DMS153 (cell line): Measurements from ENCODE around the gene SPDYC.

ENCODE experiments used
- DNase-seq: peaks from one replicate; lab custom pipeline; 2025; lab: John Stamatoyannopoulos, UW

Gene SPDYC

DNA sequence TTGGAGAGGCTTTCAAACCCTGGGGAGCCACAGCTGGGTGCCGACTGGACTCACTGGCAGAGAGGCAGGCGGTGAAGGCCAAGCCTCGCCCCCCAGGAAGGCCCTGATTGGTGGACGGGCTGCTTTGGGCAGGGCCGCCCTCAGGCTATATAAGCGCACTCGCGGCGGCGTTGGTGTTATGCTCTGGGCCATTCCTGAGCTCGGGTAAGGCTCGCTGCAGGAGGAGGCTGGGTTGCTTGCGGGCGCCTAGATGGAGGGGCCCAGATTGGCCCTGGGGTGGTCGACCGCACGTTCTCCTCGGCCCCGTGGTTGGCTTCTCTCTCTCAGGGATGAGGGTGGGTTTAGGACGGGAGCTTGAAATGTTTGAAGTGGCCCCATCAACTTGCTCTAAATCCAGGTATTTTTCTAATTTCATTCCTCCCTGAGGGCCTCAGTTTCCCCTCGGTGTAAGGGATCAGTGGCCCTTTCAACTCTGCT, at the start of gene SPDYC:
Gene SPDYC (plus strand): TSS at position 176 of the 477 bp plus-strand sequence. CDS start 1,125 bp downstream, outside the sequence.
- no peak for DNase-seq

GRCh38 chr11:65120831-65121230, 49.2 kb upstream of the SPDYC start:
- DNase-seq, result no peak

GRCh38 chr11:65121447-65121864, 48.6 kb upstream of the SPDYC start:
- DNase-seq, result no peak

- peak; percentile 95 for DNase-seq
These were observed 48.0 kb upstream of the SPDYC start, which contains the start of the genes FAU and MRPL49 for GRCh38 chr11:65121865-65122696. FAU (minus strand) TSS chr11:65122134; CDS start chr11:65121813, 321 bp downstream. MRPL49 (plus strand) TSS chr11:65122321; CDS start chr11:65122347, 26 bp downstream.

GRCh38 chr11:65124480-65125196, 45.4 kb upstream of the SPDYC start:
- DNase-seq, result no peak

- no peak for DNase-seq
These were observed 44.6 kb upstream of the SPDYC start for GRCh38 chr11:65125197-65126056.

DNA sequence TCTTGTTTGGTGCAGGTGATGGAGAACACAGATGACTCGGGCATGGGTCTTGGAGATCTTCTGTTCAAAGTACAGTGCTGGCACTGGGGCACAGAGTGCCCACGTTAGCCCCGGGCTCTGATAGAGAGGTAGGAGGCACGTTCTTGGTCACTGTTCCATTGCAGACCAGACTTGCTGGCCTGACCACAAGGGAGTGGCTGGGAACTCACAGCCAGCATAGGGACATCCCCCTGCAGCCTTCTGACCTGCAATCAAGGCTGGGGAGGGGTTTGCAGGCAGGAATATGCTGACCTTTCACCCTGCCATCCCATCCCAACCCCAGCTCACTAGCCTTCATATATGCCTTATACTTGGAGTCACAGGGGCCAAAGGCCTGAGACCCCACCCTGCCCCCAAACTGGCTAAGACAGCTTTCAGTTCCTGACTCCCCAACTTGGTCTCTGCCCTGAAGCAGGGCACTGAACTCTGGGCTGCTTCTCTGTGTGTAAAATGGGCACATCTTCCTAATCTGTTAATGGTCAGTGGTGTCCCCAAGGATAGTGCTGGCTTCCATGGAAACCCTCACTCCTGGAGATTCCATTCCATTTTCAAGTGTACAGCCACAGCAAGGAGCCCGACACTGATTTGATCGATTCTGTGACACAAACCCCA, 43.3 kb upstream of the SPDYC start:
- DNase-seq, result no peak

DNA sequence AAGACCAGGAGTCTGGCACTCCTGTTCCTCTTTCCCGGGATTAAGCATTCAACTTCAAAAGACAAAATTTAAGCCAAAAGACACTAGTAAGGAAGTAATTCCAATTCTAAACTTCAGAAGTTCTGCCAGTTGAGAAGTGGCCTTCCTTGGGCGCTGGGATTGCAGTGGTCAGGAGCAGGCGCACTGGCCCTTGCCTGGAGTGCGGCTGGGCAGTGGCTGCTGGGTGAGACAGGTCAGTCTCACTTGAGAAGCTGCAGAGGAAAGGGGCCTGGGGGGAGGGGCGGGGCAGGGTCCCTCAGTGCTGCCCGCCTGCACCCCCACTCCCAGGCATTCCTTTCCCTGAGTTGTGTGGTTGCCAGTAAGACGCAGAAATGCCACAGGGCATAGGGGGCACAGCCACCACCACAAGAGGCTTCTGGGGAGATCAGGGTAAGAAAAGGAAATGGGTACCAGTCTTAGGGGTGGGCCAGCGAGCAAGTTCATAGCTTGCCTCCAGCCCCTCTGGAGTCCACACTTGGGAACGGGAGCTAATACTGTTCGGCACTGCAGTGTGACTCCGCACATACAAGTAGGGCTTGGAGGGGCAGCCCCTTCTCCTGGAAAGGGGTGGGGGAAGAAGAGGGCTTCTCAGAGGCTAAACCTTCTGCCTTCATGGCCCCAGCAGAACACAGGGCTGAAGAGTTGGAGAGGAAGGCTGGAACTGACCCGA, 42.4 kb upstream of the SPDYC start:
- no peak for DNase-seq

GRCh38 chr11:65128182-65129145, 41.6 kb upstream of the SPDYC start:
- DNase-seq, result no peak

DNA sequence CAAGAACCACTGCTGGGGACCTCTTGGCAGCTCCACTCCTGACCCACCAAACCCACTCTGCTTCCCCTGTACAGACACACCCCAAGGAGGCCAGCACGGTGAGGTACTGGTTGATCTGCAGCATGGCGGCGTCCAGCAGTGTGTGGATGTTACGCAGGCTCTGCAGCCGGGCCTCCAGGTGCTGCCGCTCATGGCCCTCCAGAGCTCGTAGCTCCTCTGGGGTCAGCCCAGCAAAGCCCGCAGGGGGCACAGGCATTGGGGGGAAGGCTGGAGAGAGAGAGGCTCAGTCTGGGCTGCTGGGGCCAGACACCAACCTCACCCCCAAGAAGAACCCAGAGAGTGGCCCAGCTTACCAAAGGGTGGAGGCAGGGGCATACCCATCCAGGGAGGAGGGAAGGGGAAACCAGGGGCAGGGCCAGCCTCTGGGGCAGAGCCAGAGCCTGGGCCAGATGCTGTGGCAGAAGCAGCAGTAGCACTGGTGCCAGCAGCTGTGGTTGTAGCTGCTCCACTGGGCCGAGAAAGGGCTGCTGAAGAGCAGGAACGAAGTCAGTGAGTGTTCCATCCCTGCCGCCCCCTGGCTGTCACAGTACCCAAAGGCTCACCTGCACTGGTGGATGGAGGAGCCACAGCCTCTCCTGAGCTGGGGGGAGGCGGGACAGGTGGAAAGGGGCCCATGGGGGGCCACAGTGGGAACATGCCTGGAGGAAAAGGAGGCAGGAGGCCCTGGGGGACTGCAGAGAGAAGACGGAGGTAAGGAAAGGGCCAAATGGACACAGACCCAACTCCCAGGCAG, 40.2 kb upstream of the SPDYC start:
- no peak for DNase-seq

DNA sequence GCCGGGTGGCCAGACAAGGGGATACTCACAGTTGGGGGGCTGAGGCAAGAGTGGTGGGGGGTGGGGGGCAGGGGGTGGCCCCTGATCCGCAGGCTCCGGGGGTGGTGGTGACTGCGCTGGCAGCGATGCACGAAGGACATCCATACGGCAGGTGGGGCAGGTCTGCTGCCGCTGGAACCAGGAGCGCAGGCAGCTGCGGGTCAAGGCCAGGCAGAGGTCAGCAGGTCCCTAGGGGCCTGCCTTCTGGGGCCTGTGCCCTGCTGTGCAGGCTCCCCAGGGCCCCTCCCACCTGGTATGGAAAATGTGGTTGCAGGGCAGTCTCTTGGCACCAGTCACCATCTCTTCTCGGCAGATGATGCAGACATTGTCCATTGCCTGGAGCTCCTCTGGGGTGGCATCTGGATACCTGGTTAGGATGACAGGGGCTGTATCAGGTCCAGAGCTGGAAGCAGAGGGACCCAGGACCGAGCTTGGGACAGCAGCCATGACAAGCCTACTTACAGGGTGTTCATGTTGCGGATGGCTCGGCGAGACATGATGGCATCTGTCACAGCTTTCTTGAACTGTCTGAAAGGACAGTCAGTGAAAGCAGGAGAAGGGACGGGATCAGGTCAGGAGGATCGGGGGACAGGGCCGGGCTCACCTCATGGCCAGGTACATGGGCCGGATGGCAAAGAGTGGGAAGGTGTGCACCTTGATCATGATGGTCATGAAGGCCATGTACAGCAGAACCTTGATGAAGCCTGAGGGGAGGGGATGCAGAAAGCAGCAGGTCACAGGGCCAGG, 39.2 kb upstream of the SPDYC start:
- DNase-seq, result no peak

- DNase-seq, result no peak
These were observed 38.6 kb upstream of the SPDYC start for GRCh38 chr11:65131417-65131776.

- DNase-seq, result no peak
These were observed 38.2 kb upstream of the SPDYC start for GRCh38 chr11:65131895-65132237.

DNA sequence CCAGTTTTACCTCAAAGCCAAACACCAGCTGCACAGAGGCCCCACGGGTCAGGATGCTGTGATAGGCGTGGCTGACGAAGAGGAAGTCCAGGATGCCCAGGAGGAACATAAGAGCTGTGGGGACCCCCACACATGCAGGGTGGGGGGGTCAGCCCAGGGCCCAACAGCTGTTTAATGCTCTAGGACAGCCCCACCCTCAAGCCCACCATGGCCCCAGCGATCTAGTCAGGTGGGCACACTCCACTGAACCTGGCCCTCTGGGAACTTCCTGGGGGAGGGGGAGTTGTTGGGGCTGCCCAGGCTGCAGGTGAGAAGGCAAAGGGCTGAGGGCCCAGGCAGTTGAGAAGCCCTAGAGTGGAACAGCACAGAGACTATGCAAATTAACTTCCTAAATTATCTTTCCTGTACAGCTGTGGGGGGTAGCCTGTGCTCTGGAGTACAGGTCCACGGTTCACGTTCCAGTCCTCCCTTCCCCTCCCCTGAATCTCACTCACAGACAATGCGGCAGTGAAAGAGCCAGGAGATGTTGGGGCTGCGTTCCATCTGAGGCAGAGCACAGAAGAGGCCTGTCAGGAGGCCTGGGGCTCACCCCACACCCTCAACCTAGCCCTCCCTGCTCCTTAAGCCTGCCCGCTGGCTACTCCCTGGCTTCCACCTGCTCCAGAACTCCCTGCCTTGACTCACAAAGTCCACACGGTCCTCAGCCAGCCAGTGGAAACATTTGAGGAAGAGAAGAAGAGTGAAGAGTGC, 37.6 kb upstream of the SPDYC start:
- no peak for DNase-seq

DNA sequence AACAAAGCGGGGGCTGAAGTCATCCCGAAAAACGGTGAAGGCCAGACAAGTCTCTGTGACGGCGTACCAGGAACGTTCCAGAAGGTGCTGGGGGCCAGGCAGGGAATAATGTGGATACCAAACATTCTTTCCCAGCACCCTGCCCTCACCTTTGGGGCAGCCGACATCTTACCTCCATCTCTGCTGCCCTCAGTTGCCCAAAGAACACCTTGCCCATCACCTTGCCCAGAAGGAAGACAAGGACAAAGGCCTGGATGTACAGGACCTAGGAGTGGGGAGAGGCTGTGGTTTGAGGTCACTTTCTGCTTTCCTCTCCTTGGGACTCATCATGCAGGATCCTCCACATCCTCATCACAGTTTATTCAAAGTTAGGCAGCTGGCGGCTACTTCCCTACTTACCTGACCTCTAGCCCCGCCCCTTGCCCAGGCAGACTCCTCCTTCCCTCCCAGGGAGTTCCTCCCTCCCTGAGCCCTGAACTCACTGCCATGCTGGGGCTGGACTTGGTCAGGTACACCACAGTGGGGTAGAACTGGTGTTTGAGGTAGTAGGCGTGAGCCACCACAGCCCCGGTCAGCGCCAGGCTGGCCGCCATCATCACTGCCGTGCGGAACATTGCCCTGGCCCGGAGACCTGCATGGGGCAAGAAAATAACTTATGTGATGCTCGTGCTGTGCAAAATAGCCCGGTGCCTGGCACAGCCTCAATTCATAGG, 36.9 kb upstream of the SPDYC start:
- DNase-seq, result peak; percentile 6

- no peak for DNase-seq
These were observed 36.3 kb upstream of the SPDYC start for GRCh38 chr11:65133724-65134123.
